Measurements from ENCODE around the gene ETFRF1.

ETFRF1 gene

GRCh38 chr12:25251769-25252168 is 56.7 kb downstream of the ETFRF1 start:
- Histone ChIP-seq H3K4me2 (ENCODE audit: low read length) (peak overlapping the region; percentile 75), H3K27me3 (ENCODE audit: insufficient read depth, low read length) (no peaks in the 10 kb centered on the region), H3K9me3 (ENCODE audit: low read length) (no peaks in the 10 kb centered on the region), H3F3A (ENCODE audit: insufficient read depth, low read length) (no peaks in the 10 kb centered on the region), H3K4me3 (ENCODE audit: low read depth, low read length, poor library complexity, severe bottlenecking) (peak overlapping the region; percentile 89), H3K36me3 (ENCODE audit: insufficient read depth, low read length) (no peaks in the 10 kb centered on the region), H2AFZ (ENCODE audit: low read length) (peak overlapping the region; percentile 80; the same call in 1 of the 2 replicates), H3K4me1 (ENCODE audit: insufficient read depth, low read length, severe bottlenecking) (peaks cover 30% of the 10 kb centered on the region), H3K27ac (ENCODE audit: low read depth, low read length, poor library complexity, severe bottlenecking) (no peak overlapping the region), H3K79me2 (ENCODE audit: insufficient read depth, low read length) (peaks cover 28% of the 10 kb centered on the region), H3K9me2 (ENCODE audit: low read depth, low read length) (no peaks in the 10 kb centered on the region), H4K20me1 (ENCODE audit: insufficient read depth, low read length) (no peaks in the 10 kb centered on the region), H3K9ac (ENCODE audit: low read length) (peak overlapping the region; percentile 86; the same call in 1 of the 2 replicates)
- TF ChIP-seq EZH2 (IDR thresholded peaks at IDR 0.05; ENCODE audit: borderline replicate concordance, low read length) (no peak), CTCF (IDR thresholded peaks at IDR 0.05; ENCODE audit: low read length) (no peak)

- H2AFZ ChIP-seq (ENCODE audit: low read length): no peak overlapping the region
- H3K4me1 ChIP-seq (ENCODE audit: insufficient read depth, low read length, severe bottlenecking): peaks cover 33% of the 10 kb centered on the region
- H3K27me3 ChIP-seq (ENCODE audit: insufficient read depth, low read length): no peaks in the 10 kb centered on the region
- H3K9me3 ChIP-seq (ENCODE audit: low read length): no peaks in the 10 kb centered on the region
- H3F3A ChIP-seq (ENCODE audit: insufficient read depth, low read length): no peaks in the 10 kb centered on the region
- H4K20me1 ChIP-seq (ENCODE audit: insufficient read depth, low read length): no peaks in the 10 kb centered on the region
- TF ChIP-seq CTCF (IDR thresholded peaks at IDR 0.05; ENCODE audit: low read length) (no peak), EZH2 (IDR thresholded peaks at IDR 0.05; ENCODE audit: borderline replicate concordance, low read length) (no peak)
- no peaks in the 10 kb centered on the region for H3K9me2 ChIP-seq (ENCODE audit: low read depth, low read length)
- no peaks in the 10 kb centered on the region for H3K36me3 ChIP-seq (ENCODE audit: insufficient read depth, low read length)
- peak overlapping the region; percentile 28; the same call in 1 of the 2 replicates for H3K4me2 ChIP-seq (ENCODE audit: low read length)
- H3K79me2 ChIP-seq (ENCODE audit: insufficient read depth, low read length): peaks cover 16% of the 10 kb centered on the region
- H3K9ac ChIP-seq (ENCODE audit: low read length): no peak overlapping the region
- H3K4me3 ChIP-seq (ENCODE audit: low read depth, low read length, poor library complexity, severe bottlenecking): no peak overlapping the region
- no peak overlapping the region for H3K27ac ChIP-seq (ENCODE audit: low read depth, low read length, poor library complexity, severe bottlenecking)
Observed at GRCh38 chr12:25252946-25253345, 57.9 kb downstream of the ETFRF1 start.

- peak overlapping the region; percentile 28 for H3K4me2 ChIP-seq (ENCODE audit: low read length)
- H3K79me2 ChIP-seq (ENCODE audit: insufficient read depth, low read length): peaks cover 11% of the 10 kb centered on the region
Observed at GRCh38 chr12:25253371-25254068, 58.5 kb downstream of the ETFRF1 start.

More at GRCh38 chr12:25253371-25254068, 58.5 kb downstream of the ETFRF1 start:
- no peaks in the 10 kb centered on the region for H3K36me3 ChIP-seq (ENCODE audit: insufficient read depth, low read length)
- no peaks in the 10 kb centered on the region for H3K9me2 ChIP-seq (ENCODE audit: low read depth, low read length)
- peaks cover 33% of the 10 kb centered on the region for H3K4me1 ChIP-seq (ENCODE audit: insufficient read depth, low read length, severe bottlenecking)
- H3K27ac ChIP-seq (ENCODE audit: low read depth, low read length, poor library complexity, severe bottlenecking): no peak overlapping the region
- no peak overlapping the region for H3K4me3 ChIP-seq (ENCODE audit: low read depth, low read length, poor library complexity, severe bottlenecking)
- H4K20me1 ChIP-seq (ENCODE audit: insufficient read depth, low read length): no peaks in the 10 kb centered on the region
- no peak overlapping the region for H3K9ac ChIP-seq (ENCODE audit: low read length)
- H3K27me3 ChIP-seq (ENCODE audit: insufficient read depth, low read length): no peaks in the 10 kb centered on the region
- H3F3A ChIP-seq (ENCODE audit: insufficient read depth, low read length): no peaks in the 10 kb centered on the region
- TF ChIP-seq EZH2 (IDR thresholded peaks at IDR 0.05; ENCODE audit: borderline replicate concordance, low read length) (no peak), CTCF (IDR thresholded peaks at IDR 0.05; ENCODE audit: low read length) (no peak)
- no peak overlapping the region for H2AFZ ChIP-seq (ENCODE audit: low read length)
- no peaks in the 10 kb centered on the region for H3K9me3 ChIP-seq (ENCODE audit: low read length)
